HCT116 (cell line): ENCODE results near the gene MACROD1. TPM values are rescaled to one million over a fixed set of nuclear protein-coding genes. Genes with fewer than 3 reads are reported as not detected.

Source experiments
- ATAC-seq: fragments of 200-7000 bp; cut with Tn5 transposase; 2 replicates; pipeline ENCODE4 v1.9.1; 2020; ENCODE audit warnings: mild to moderate bottlenecking, moderate library complexity
- BruUV-seq: library from RNA; stranded (reverse); fragments of 400-500 nt; replicated peaks from 2 replicates; lab custom pipeline; 2021; lab: Mats Ljungman, UMichigan
- CTCF ChIA-PET: fragments of 300-600 bp; sonication (Branson Sonifier 250); formaldehyde crosslinking; loops from one replicate; lab custom pipeline; 2021; ENCODE audit warnings: antibody characterized with exemption; lab: Charles Lee
- POLR2A ChIA-PET: fragments of 300-600, 350-600 bp; sonication (Branson Sonifier 250); formaldehyde crosslinking; loops from one replicate; lab custom pipeline; 2021; ENCODE audit warnings: antibody characterized with exemption; lab: Charles Lee
- RAD21 ChIA-PET, 2 experiments: fragments of 300-600 bp; sonication (Branson Sonifier 250); formaldehyde crosslinking; loops; one replicate each; lab custom pipeline; 2023; ENCODE audit warnings: low total read pairs in 2 of 2; ENCODE audit not compliant: uncharacterized antibody in 2 of 2, unreplicated experiment in 2 of 2, low non-redundant PET in 1 of 2; lab: Charles Lee
- DNase-seq: peaks from one replicate; pipeline ENCODE4 v3.0.0-alpha.2; 2010; ENCODE audit warnings: low read depth, low spot score
- H2AFZ ChIP-seq: fragments of 200-600 bp; shearing (Covaris generic), sonication (generic); 2 replicates; pipeline ENCODE4 v1.6.1; 2017; ENCODE audit warnings: low read depth, mixed run types, mixed read lengths, antibody characterized with exemption, low read length; ENCODE audit not compliant: poor library complexity, severe bottlenecking
- H3K27ac ChIP-seq: 2 replicates; pipeline ENCODE4 v1.5.1; 2012; ENCODE audit warnings: low read depth, low read length
- H3K27me3 ChIP-seq: fragments of 200-600 bp; sonication (generic); 2 replicates; pipeline ENCODE4 v1.6.1; 2016; ENCODE audit warnings: mixed run types, low read length, mixed read lengths; ENCODE audit not compliant: insufficient read depth
- H3K36me3 ChIP-seq, 2 experiments: fragments of 200-500 bp in 1 of 2; fragments of 200-600 bp in 1 of 2; sonication (Bioruptor generic) in 1 of 2; sonication (generic) in 1 of 2; 2 replicates each; pipeline versions ENCODE4 v1.5.1 to v1.6.1; 2014 to 2016; ENCODE audit warnings: low read length in 2 of 2, inconsistent platforms in 1 of 2, mixed read lengths in 1 of 2, mixed run types in 1 of 2; ENCODE audit not compliant: insufficient read depth in 2 of 2, control insufficient read depth in 1 of 2
- H3K4me1 ChIP-seq, 2 experiments: fragments of 200-600 bp in 1 of 2; sonication (generic) in 1 of 2; 2 replicates each; pipeline versions ENCODE4 v1.5.1 to v1.6.1; 2012 to 2017; ENCODE audit warnings: low read length in 2 of 2, inconsistent platforms in 1 of 2, mild to moderate bottlenecking in 1 of 2, mixed read lengths in 1 of 2, mixed run types in 1 of 2, moderate library complexity in 1 of 2; ENCODE audit not compliant: insufficient read depth in 2 of 2, control insufficient read depth in 1 of 2
- H3K4me2 ChIP-seq: fragments of 200-600 bp; sonication (generic); 2 replicates; pipeline ENCODE4 v1.6.1; 2017; ENCODE audit warnings: mixed run types, low read length, mixed read lengths
- H3K4me3 ChIP-seq, 2 experiments: fragments of 200-600 bp in 1 of 2; sonication (generic) in 1 of 2; replicated peaks in 1 of 2; 2 replicates each; pipeline ENCODE4 v1.5.1; 2011 to 2016; ENCODE audit warnings: low read length in 2 of 2, control low read depth in 1 of 2, low read depth in 1 of 2, mild to moderate bottlenecking in 1 of 2, mixed read lengths in 1 of 2, mixed run types in 1 of 2
- H3K79me2 ChIP-seq: fragments of 200-600 bp; sonication (generic); 2 replicates; pipeline ENCODE4 v1.6.1; 2017; ENCODE audit warnings: mild to moderate bottlenecking, mixed run types, low read length, moderate library complexity, mixed read lengths; ENCODE audit not compliant: insufficient read depth
- H3K9ac ChIP-seq: fragments of 200-600 bp; sonication (generic); 2 replicates; pipeline ENCODE4 v1.6.1; 2016; ENCODE audit warnings: low read length, mixed read lengths
- H3K9me2 ChIP-seq: fragments of 200-600 bp; sonication (generic), shearing (Covaris generic); 2 replicates; pipeline ENCODE4 v1.6.1; 2017; ENCODE audit warnings: mixed run types, mild to moderate bottlenecking, moderate library complexity; ENCODE audit not compliant: insufficient read depth
- H3K9me3 ChIP-seq, 2 experiments: fragments of 200-500 bp in 1 of 2; fragments of 200-600 bp in 1 of 2; sonication (Bioruptor generic) in 1 of 2; sonication (generic) in 1 of 2; 2 replicates each; pipeline ENCODE4 v1.6.1; 2014 to 2017; ENCODE audit warnings: low read length in 2 of 2, mixed read lengths in 2 of 2, inconsistent platforms in 1 of 2, low read depth in 1 of 2, mild to moderate bottlenecking in 1 of 2, mixed run types in 1 of 2, moderate library complexity in 1 of 2; ENCODE audit not compliant: control insufficient read depth in 1 of 2, insufficient read depth in 1 of 2
- H4K20me1 ChIP-seq: fragments of 200-600 bp; sonication (generic), shearing (Covaris generic); 2 replicates; pipeline ENCODE4 v1.6.1; 2017; ENCODE audit warnings: mixed run types, mild to moderate bottlenecking, moderate library complexity; ENCODE audit not compliant: insufficient read depth
- EGR1 ChIP-seq: IDR thresholded peaks from 2 replicates; pipeline ENCODE4 v1.6.1; 2012; ENCODE audit warnings: low read depth
- EZH2 ChIP-seq: fragments of 200-600 bp; sonication (generic); IDR thresholded peaks from 2 replicates; pipeline ENCODE4 v1.6.1; 2017; ENCODE audit warnings: antibody characterized with exemption, mixed run types
- JUND ChIP-seq: IDR thresholded peaks from 2 replicates; pipeline ENCODE4 v1.6.1; 2012
- POLR2AphosphoS5 ChIP-seq: IDR thresholded peaks from 2 replicates; pipeline ENCODE4 v1.6.1; 2011; ENCODE audit warnings: mild to moderate bottlenecking, low read depth, low read length, moderate library complexity
- SRF ChIP-seq: IDR thresholded peaks from 2 replicates; pipeline ENCODE4 v1.6.1; 2012; ENCODE audit warnings: low read depth
- intact Hi-C: fragments of 100-400 bp; cut with micrococcal nuclease; formaldehyde crosslinking; loops from 2 replicates; pipeline ENCODE4 v1.10.0; 2022
- total RNA-seq: library from RNA; stranded (reverse); gene quantifications from one replicate; pipeline ENCODE4 v1.2.1, GENCODE V29; 2021; ENCODE audit not compliant: unreplicated experiment
- TF ChIP-seq, protein P1 (sequence below), 3 experiments: fragments of 200-600 bp in 1 of 3; sonication (generic) in 1 of 3; IDR thresholded peaks in 2 of 3; conservative IDR thresholded peaks in 1 of 3; 2 replicates each; pipeline ENCODE4 v1.5.1; 2012 to 2017; ENCODE audit warnings: low read depth in 2 of 3, low read length in 2 of 3, antibody characterized with exemption in 1 of 3, borderline replicate concordance in 1 of 3, control low read depth in 1 of 3, mild to moderate bottlenecking in 1 of 3, mixed read lengths in 1 of 3, mixed run types in 1 of 3, moderate library complexity in 1 of 3; ENCODE audit not compliant: insufficient read depth in 1 of 3
- TF ChIP-seq, protein P2 (sequence below): IDR thresholded peaks from 2 replicates; pipeline ENCODE4 v1.6.1; 2012; ENCODE audit warnings: low read depth

Gene MACROD1
- total RNA-seq, 1 experiment from 2014 or later: 61.1 TPM

DNA sequence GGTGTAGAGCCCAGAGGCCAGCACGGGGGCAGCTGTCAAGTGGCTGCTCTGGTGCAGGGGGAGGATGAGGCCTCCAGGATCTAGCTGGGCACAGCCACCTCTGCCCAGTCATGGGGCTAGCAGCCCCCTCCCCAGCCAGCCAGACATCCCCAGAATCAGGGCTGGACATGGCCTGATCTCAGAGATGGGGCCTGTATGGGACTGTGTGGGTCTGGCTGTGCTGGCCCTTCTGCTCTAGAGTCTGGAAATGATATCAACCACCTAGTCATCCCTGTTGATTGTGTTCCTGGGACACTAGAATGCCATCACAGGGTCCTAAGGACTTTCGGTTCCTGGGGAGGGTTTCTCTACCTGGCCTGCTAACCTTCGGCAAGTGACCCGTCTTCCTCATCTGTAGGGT, 127.4 kb downstream of the MACROD1 start:
- H3K4me1 ChIP-seq: no peaks in the 10 kb centered on the region; a peak in 1 of 4 replicates
- CTCF ChIA-PET: no interaction called here
- no peaks in the 10 kb centered on the region for H3K36me3 ChIP-seq
- TF ChIP-seq POLR2AphosphoS5 (no peak), EGR1 (no peak), EZH2 (no peak)
- TF ChIP-seq, protein P1, sequence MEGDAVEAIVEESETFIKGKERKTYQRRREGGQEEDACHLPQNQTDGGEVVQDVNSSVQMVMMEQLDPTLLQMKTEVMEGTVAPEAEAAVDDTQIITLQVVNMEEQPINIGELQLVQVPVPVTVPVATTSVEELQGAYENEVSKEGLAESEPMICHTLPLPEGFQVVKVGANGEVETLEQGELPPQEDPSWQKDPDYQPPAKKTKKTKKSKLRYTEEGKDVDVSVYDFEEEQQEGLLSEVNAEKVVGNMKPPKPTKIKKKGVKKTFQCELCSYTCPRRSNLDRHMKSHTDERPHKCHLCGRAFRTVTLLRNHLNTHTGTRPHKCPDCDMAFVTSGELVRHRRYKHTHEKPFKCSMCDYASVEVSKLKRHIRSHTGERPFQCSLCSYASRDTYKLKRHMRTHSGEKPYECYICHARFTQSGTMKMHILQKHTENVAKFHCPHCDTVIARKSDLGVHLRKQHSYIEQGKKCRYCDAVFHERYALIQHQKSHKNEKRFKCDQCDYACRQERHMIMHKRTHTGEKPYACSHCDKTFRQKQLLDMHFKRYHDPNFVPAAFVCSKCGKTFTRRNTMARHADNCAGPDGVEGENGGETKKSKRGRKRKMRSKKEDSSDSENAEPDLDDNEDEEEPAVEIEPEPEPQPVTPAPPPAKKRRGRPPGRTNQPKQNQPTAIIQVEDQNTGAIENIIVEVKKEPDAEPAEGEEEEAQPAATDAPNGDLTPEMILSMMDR (IDR thresholded peaks at IDR 0.05 in 2 of 3, conservative IDR thresholded peaks at IDR 0.05 in 1 of 3; ENCODE audit: borderline replicate concordance in 1 of 3, insufficient read depth in 1 of 3, low read depth in 2 of 3, low read length in 2 of 3): no peak
- RAD21 ChIA-PET: no interaction called here
- intact Hi-C loops: no loop called here
- H3K27ac ChIP-seq: no peak overlapping the region
- POLR2A ChIA-PET: no interaction called here
- no peaks in the 10 kb centered on the region for H4K20me1 ChIP-seq
- DNase-seq (no peak), ATAC-seq (no peak)
- H3K9me3 ChIP-seq: no peaks in the 10 kb centered on the region
- no peaks in the 10 kb centered on the region for H3K79me2 ChIP-seq
- H3K9me2 ChIP-seq: no peaks in the 10 kb centered on the region
- no peak overlapping the region for H3K4me2 ChIP-seq
- H2AFZ ChIP-seq: no peak overlapping the region
- no TSS peak for BruUV-seq
- no peak overlapping the region for H3K4me3 ChIP-seq
- H3K27me3 ChIP-seq: no peaks in the 10 kb centered on the region
- H3K9ac ChIP-seq: no peak overlapping the region

DNA sequence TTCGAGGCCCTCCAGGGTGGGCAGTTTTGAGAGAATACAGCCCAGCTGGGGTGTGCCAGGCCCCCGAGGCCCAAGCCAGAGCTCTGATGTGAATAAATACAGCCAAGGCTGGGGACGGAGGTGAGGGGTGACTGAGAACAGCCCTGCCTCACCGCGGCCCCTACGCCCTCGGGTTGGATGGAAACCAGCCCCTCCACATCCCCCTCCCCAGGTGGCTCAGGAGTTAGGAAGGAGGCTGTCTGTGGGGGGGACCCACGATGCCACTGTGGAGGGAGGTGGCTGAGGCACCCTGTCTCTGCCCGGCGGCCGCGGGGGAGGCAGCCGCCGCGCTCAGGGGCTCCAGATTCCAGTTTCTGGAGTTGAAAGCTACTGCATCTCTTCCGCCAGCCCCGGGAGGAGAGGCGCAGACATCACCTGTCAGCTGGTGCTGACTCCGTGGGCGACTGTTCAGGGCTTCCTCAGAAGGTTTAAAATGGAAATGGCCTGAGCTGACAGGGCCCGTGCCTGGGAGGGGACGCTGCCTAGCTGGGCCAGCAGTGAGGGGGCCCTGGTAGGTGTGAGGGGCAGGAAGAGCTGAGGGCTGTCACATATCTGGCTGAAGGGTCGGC, 128.8 kb downstream of the MACROD1 start:
- Histone ChIP-seq H3K4me1 (no peaks in the 10 kb centered on the region; a peak in 1 of 4 replicates), H4K20me1 (no peaks in the 10 kb centered on the region), H3K79me2 (no peaks in the 10 kb centered on the region), H3K36me3 (no peaks in the 10 kb centered on the region), H3K9ac (no peak overlapping the region), H3K27me3 (no peaks in the 10 kb centered on the region), H2AFZ (no peak overlapping the region), H3K27ac (no peak overlapping the region), H3K9me2 (no peaks in the 10 kb centered on the region), H3K4me3 (no peak overlapping the region), H3K9me3 (no peaks in the 10 kb centered on the region), H3K4me2 (no peak overlapping the region)
- ATAC-seq: no peak
- DNase-seq: no peak
- BruUV-seq: no TSS peak
- ChIA-PET POLR2A (no interaction called here), CTCF (no interaction called here), RAD21 (no interaction called here)
- intact Hi-C loops: no loop called here
- TF ChIP-seq POLR2AphosphoS5 (no peak), SRF (no peak), JUND (no peak)
- TF ChIP-seq, protein P2, sequence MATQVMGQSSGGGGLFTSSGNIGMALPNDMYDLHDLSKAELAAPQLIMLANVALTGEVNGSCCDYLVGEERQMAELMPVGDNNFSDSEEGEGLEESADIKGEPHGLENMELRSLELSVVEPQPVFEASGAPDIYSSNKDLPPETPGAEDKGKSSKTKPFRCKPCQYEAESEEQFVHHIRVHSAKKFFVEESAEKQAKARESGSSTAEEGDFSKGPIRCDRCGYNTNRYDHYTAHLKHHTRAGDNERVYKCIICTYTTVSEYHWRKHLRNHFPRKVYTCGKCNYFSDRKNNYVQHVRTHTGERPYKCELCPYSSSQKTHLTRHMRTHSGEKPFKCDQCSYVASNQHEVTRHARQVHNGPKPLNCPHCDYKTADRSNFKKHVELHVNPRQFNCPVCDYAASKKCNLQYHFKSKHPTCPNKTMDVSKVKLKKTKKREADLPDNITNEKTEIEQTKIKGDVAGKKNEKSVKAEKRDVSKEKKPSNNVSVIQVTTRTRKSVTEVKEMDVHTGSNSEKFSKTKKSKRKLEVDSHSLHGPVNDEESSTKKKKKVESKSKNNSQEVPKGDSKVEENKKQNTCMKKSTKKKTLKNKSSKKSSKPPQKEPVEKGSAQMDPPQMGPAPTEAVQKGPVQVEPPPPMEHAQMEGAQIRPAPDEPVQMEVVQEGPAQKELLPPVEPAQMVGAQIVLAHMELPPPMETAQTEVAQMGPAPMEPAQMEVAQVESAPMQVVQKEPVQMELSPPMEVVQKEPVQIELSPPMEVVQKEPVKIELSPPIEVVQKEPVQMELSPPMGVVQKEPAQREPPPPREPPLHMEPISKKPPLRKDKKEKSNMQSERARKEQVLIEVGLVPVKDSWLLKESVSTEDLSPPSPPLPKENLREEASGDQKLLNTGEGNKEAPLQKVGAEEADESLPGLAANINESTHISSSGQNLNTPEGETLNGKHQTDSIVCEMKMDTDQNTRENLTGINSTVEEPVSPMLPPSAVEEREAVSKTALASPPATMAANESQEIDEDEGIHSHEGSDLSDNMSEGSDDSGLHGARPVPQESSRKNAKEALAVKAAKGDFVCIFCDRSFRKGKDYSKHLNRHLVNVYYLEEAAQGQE: no peak
- TF ChIP-seq, protein P1 (IDR thresholded peaks at IDR 0.05 in 2 of 3, conservative IDR thresholded peaks at IDR 0.05 in 1 of 3; ENCODE audit: borderline replicate concordance in 1 of 3, insufficient read depth in 1 of 3, low read depth in 2 of 3, low read length in 2 of 3): no peak
